ENCODE results near the gene USPL1. TPM values are rescaled to one million over a fixed set of nuclear protein-coding genes. Genes with fewer than 3 reads are reported as not detected.
"Not testable (repeated sequence)": the region's sequence is repeated elsewhere in the genome, so short reads cannot be mapped to it uniquely, and the experiment has no call there.

Gene USPL1
- total RNA-seq, 2 experiments from 2014 or later, result 19.9 to 23.4 TPM

- H3K36me3 Mint-ChIP-seq, result peaks cover 30% of the 10 kb centered on the region
- H3K9me3 Mint-ChIP-seq (ENCODE audit: low read depth), result no peaks in the 10 kb centered on the region
- ATAC-seq (no peak), DNase-seq (no peak)
- no peak overlapping the region for H3K4me3 Mint-ChIP-seq
- CTCF ChIA-PET, result no interaction called here
- H3K27ac Mint-ChIP-seq, result peak overlapping the region; percentile 24
- H3K4me1 Mint-ChIP-seq, result peaks cover 31% of the 10 kb centered on the region
- H3K27me3 Mint-ChIP-seq, result no peaks in the 10 kb centered on the region
Measured at GRCh38 chr13:30619731-30620130, 2.0 kb downstream of the USPL1 start.

- Mint-ChIP-seq H3K27ac (peak overlapping the region; percentile 4), H3K9me3 (ENCODE audit: low read depth) (no peaks in the 10 kb centered on the region), H3K4me1 (peaks cover 31% of the 10 kb centered on the region), H3K27me3 (no peaks in the 10 kb centered on the region), H3K36me3 (peaks cover 35% of the 10 kb centered on the region), H3K4me3 (no peak overlapping the region)
- CTCF ChIA-PET, result no interaction called here
- DNase-seq (no peak), ATAC-seq (no peak)
Measured at GRCh38 chr13:30620941-30621340, 3.2 kb downstream of the USPL1 start.

GRCh38 chr13:30622551-30622950 is 4.8 kb downstream of the USPL1 start:
- Mint-ChIP-seq H3K4me3 (no peak overlapping the region), H3K27ac (no peak overlapping the region), H3K9me3 (ENCODE audit: low read depth) (no peaks in the 10 kb centered on the region), H3K27me3 (no peaks in the 10 kb centered on the region), H3K4me1 (peaks cover 36% of the 10 kb centered on the region), H3K36me3 (peaks cover 38% of the 10 kb centered on the region)
- CTCF ChIA-PET, result no interaction called here
- ATAC-seq, result no peak
- DNase-seq, result no peak

- CTCF ChIA-PET, result interaction anchor here (0.5 kb wide), 1 partner anchor 152 kb away, joined by 3 read pairs; no protein-coding TSS in a partner anchor
- Mint-ChIP-seq H3K36me3 (peaks cover 42% of the 10 kb centered on the region), H3K9me3 (ENCODE audit: low read depth) (no peaks in the 10 kb centered on the region), H3K4me3 (no peak overlapping the region), H3K27ac (no peak overlapping the region), H3K27me3 (no peaks in the 10 kb centered on the region), H3K4me1 (peaks cover 41% of the 10 kb centered on the region)
- DNase-seq (no peak), ATAC-seq (no peak)
Measured at GRCh38 chr13:30623392-30623791, 5.7 kb downstream of the USPL1 start.

- Mint-ChIP-seq H3K9me3 (ENCODE audit: low read depth) (no peaks in the 10 kb centered on the region), H3K36me3 (peaks cover 54% of the 10 kb centered on the region), H3K27ac (peak overlapping the region; percentile 29), H3K27me3 (no peaks in the 10 kb centered on the region), H3K4me1 (peaks cover 52% of the 10 kb centered on the region), H3K4me3 (no peak overlapping the region)
- DNase-seq, result no peak
- ATAC-seq, result no peak
- CTCF ChIA-PET, result interaction anchor here (0.7 to 0.9 kb wide), 2 partner anchors 44 to 178 kb away, joined by 3 to 5 read pairs; no protein-coding TSS in a partner anchor
Measured at GRCh38 chr13:30624630-30625029, 6.9 kb downstream of the USPL1 start.

GRCh38 chr13:30629527-30629926 is 11.8 kb downstream of the USPL1 start:
- Mint-ChIP-seq H3K27ac (peak overlapping the region; percentile 49), H3K27me3 (no peaks in the 10 kb centered on the region), H3K4me1 (peaks cover 46% of the 10 kb centered on the region), H3K4me3 (no peak overlapping the region), H3K9me3 (ENCODE audit: low read depth) (peaks cover 4% of the 10 kb centered on the region), H3K36me3 (peaks cover 57% of the 10 kb centered on the region)
- ATAC-seq (no peak), DNase-seq (no peak)
- CTCF ChIA-PET, result no interaction called here

GRCh38 chr13:30633861-30634260 is 16.1 kb downstream of the USPL1 start:
- peaks cover 41% of the 10 kb centered on the region for H3K4me1 Mint-ChIP-seq

GRCh38 chr13:30634838-30635237 is 17.1 kb downstream of the USPL1 start:
- Mint-ChIP-seq H3K36me3 (peaks cover 53% of the 10 kb centered on the region), H3K27me3 (no peaks in the 10 kb centered on the region), H3K4me3 (no peak overlapping the region), H3K9me3 (ENCODE audit: low read depth) (peaks cover 4% of the 10 kb centered on the region), H3K4me1 (peaks cover 33% of the 10 kb centered on the region), H3K27ac (no peak overlapping the region)
- no peak for DNase-seq
- CTCF ChIA-PET, result no interaction called here
- ATAC-seq, result no peak

More at GRCh38 chr13:30633861-30634260, 16.1 kb downstream of the USPL1 start:
- H3K27ac Mint-ChIP-seq, result peak overlapping the region; percentile 25
- no peak for ATAC-seq
- no peaks in the 10 kb centered on the region for H3K27me3 Mint-ChIP-seq
- CTCF ChIA-PET, result interaction anchor here (0.8 kb wide), 1 partner anchor 48 kb away, joined by 3 read pairs; no protein-coding TSS in a partner anchor
- DNase-seq, result no peak
- H3K4me3 Mint-ChIP-seq, result no peak overlapping the region
- peaks cover 4% of the 10 kb centered on the region for H3K9me3 Mint-ChIP-seq (ENCODE audit: low read depth)
- H3K36me3 Mint-ChIP-seq, result peaks cover 58% of the 10 kb centered on the region

GRCh38 chr13:30638301-30638700 is 20.6 kb downstream of the USPL1 start:
- CTCF ChIA-PET, result no interaction called here
- Mint-ChIP-seq H3K4me3 (no peak overlapping the region), H3K9me3 (ENCODE audit: low read depth) (peaks cover 4% of the 10 kb centered on the region), H3K4me1 (peaks cover 30% of the 10 kb centered on the region), H3K27ac (no peak overlapping the region), H3K27me3 (no peaks in the 10 kb centered on the region), H3K36me3 (peaks cover 54% of the 10 kb centered on the region)
- ATAC-seq, result no peak
- no peak for DNase-seq

- no peak for DNase-seq
- CTCF ChIA-PET, result interaction anchor here (1.3 kb wide), 1 partner anchor 19 kb away, joined by 4 read pairs; no protein-coding TSS in a partner anchor
- Mint-ChIP-seq H3K4me3 (no peak overlapping the region), H3K36me3 (peaks cover 49% of the 10 kb centered on the region), H3K4me1 (peaks cover 22% of the 10 kb centered on the region), H3K27me3 (no peaks in the 10 kb centered on the region), H3K9me3 (ENCODE audit: low read depth) (no peaks in the 10 kb centered on the region), H3K27ac (no peak overlapping the region)
- ATAC-seq, result no peak
Measured at GRCh38 chr13:30639671-30640070, 22.0 kb downstream of the USPL1 start.

- Mint-ChIP-seq H3K36me3 (peaks cover 43% of the 10 kb centered on the region), H3K4me1 (peaks cover 12% of the 10 kb centered on the region)
- H3K27ac Mint-ChIP-seq; ATAC-seq; H3K27me3 Mint-ChIP-seq; CTCF ChIA-PET; H3K4me3 Mint-ChIP-seq; DNase-seq; H3K9me3 Mint-ChIP-seq (ENCODE audit: low read depth): not testable (repeated sequence)
Measured at GRCh38 chr13:30641173-30641572, 23.5 kb downstream of the USPL1 start.

GRCh38 chr13:30645629-30646028 is 27.9 kb downstream of the USPL1 start:
- peaks cover 59% of the 10 kb centered on the region for H3K36me3 Mint-ChIP-seq

GRCh38 chr13:30647420-30647819 is 29.7 kb downstream of the USPL1 start:
- peaks cover 18% of the 10 kb centered on the region for H3K4me1 Mint-ChIP-seq
- H3K27me3 Mint-ChIP-seq, result no peaks in the 10 kb centered on the region
- no peak overlapping the region for H3K4me3 Mint-ChIP-seq
- CTCF ChIA-PET, result no interaction called here
- H3K36me3 Mint-ChIP-seq, result peaks cover 56% of the 10 kb centered on the region
- ATAC-seq, result no peak
- H3K27ac Mint-ChIP-seq, result no peak overlapping the region
- no peaks in the 10 kb centered on the region for H3K9me3 Mint-ChIP-seq (ENCODE audit: low read depth)
- DNase-seq, result no peak

More at GRCh38 chr13:30645629-30646028, 27.9 kb downstream of the USPL1 start:
- Mint-ChIP-seq H3K4me1 (peaks cover 15% of the 10 kb centered on the region), H3K9me3 (ENCODE audit: low read depth) (no peaks in the 10 kb centered on the region), H3K4me3 (no peak overlapping the region), H3K27me3 (no peaks in the 10 kb centered on the region), H3K27ac (no peak overlapping the region)
- DNase-seq (no peak), ATAC-seq (no peak)
- CTCF ChIA-PET, result interaction anchor here (1.0 to 1.8 kb wide), 2 partner anchors 9 to 27 kb away, joined by 3 to 6 read pairs; no protein-coding TSS in a partner anchor

GRCh38 chr13:30647824-30648521 is 30.3 kb downstream of the USPL1 start:
- Mint-ChIP-seq H3K4me3 (no peak overlapping the region), H3K4me1 (peaks cover 22% of the 10 kb centered on the region), H3K27me3 (no peaks in the 10 kb centered on the region), H3K9me3 (ENCODE audit: low read depth) (no peaks in the 10 kb centered on the region), H3K36me3 (peaks cover 58% of the 10 kb centered on the region), H3K27ac (no peak overlapping the region)
- ATAC-seq, result no peak
- no peak for DNase-seq
- CTCF ChIA-PET, result no interaction called here
